GM23338 (cell line): Measurements from ENCODE around the gene TTLL8. TPM values are rescaled to one million over a fixed set of nuclear protein-coding genes. Genes with fewer than 3 reads are reported as not detected.

ENCODE experiments used
- ATAC-seq: fragments of 200-7000 bp; cut with Tn5 transposase; 3 replicates; pipeline ENCODE4 v1.9.1; 2020
- DNase-seq: peaks from one replicate; pipeline ENCODE4 v3.0.0-alpha.2; 2015; ENCODE audit warnings: low spot score
- H2AFZ ChIP-seq: fragments of 200-600 bp; sonication (generic); 2 replicates; pipeline ENCODE4 v1.8.0; 2016; ENCODE audit warnings: antibody characterized with exemption, mild to moderate bottlenecking, moderate library complexity
- H3F3A ChIP-seq: fragments of 200-600 bp; sonication (generic); replicated peaks from 2 replicates; pipeline ENCODE4 v1.8.0; 2017; ENCODE audit warnings: antibody characterized with exemption, mixed run types, low read depth
- H3K27ac ChIP-seq: fragments of 200-600 bp; sonication (generic); 2 replicates; pipeline ENCODE4 v1.6.1; 2016; ENCODE audit warnings: low read depth
- H3K27me3 ChIP-seq: fragments of 200-600 bp; sonication (generic); 2 replicates; pipeline ENCODE4 v1.8.0; 2016; ENCODE audit warnings: mild to moderate bottlenecking, mixed run types, moderate library complexity; ENCODE audit not compliant: insufficient read depth
- H3K36me3 ChIP-seq: fragments of 200-600 bp; sonication (generic); 2 replicates; pipeline ENCODE4 v1.8.0; 2016; ENCODE audit warnings: mild to moderate bottlenecking; ENCODE audit not compliant: insufficient read depth
- H3K4me1 ChIP-seq: fragments of 200-600 bp; sonication (generic); 2 replicates; pipeline ENCODE4 v1.8.0; 2016; ENCODE audit warnings: mild to moderate bottlenecking, moderate library complexity; ENCODE audit not compliant: insufficient read depth
- H3K4me2 ChIP-seq: fragments of 200-600 bp; sonication (generic); 2 replicates; pipeline ENCODE4 v1.7.1; 2017; ENCODE audit warnings: mixed run types
- H3K4me3 ChIP-seq: fragments of 200-600 bp; sonication (generic); 2 replicates; pipeline ENCODE4 v1.6.1; 2016; ENCODE audit warnings: mixed run types
- H3K79me2 ChIP-seq: fragments of 200-600 bp; sonication (generic); replicated peaks from 2 replicates; pipeline ENCODE4 v1.8.0; 2017; ENCODE audit warnings: mild to moderate bottlenecking; ENCODE audit not compliant: insufficient read depth
- H3K9me2 ChIP-seq: fragments of 200-600 bp; sonication (generic); 2 replicates; pipeline ENCODE4 v1.8.0; 2017; ENCODE audit not compliant: insufficient read depth
- H4K20me1 ChIP-seq: fragments of 200-600 bp; sonication (generic); replicated peaks from 2 replicates; pipeline ENCODE4 v1.8.0; 2017; ENCODE audit warnings: mild to moderate bottlenecking; ENCODE audit not compliant: insufficient read depth
- H3K27ac Mint-ChIP-seq: 2 replicates; pipeline ENCODE4 v1.8.0; 2020; ENCODE audit warnings: inconsistent platforms, mild to moderate bottlenecking, moderate library complexity, mixed read lengths
- H3K27me3 Mint-ChIP-seq: 3 replicates; pipeline ENCODE4 v1.8.0; 2022; ENCODE audit warnings: low read depth, mild to moderate bottlenecking, moderate library complexity, mixed read lengths, inconsistent platforms; ENCODE audit not compliant: insufficient read depth, poor library complexity
- H3K36me3 Mint-ChIP-seq: 3 replicates; pipeline ENCODE4 v1.8.0; 2021; ENCODE audit warnings: low read depth, mild to moderate bottlenecking, inconsistent platforms, moderate library complexity, mixed read lengths
- H3K4me1 Mint-ChIP-seq: 3 replicates; pipeline ENCODE4 v1.8.0; 2020; ENCODE audit warnings: mild to moderate bottlenecking, inconsistent platforms, mixed read lengths
- H3K4me3 Mint-ChIP-seq: 3 replicates; pipeline ENCODE4 v1.8.0; 2021; ENCODE audit warnings: moderate library complexity, mild to moderate bottlenecking, inconsistent platforms, mixed read lengths
- H3K9me3 Mint-ChIP-seq: 3 replicates; pipeline ENCODE4 v1.8.0; 2020; ENCODE audit warnings: moderate library complexity, mild to moderate bottlenecking, inconsistent platforms, mixed read lengths
- CREB1 ChIP-seq: fragments of 250-450 bp; sonication (Bioruptor Pico); IDR thresholded peaks from 2 replicates; pipeline ENCODE4 v1.5.0; 2020; ENCODE audit warnings: low read depth, mild to moderate bottlenecking, moderate library complexity
- POLR2AphosphoS5 ChIP-seq: IDR thresholded peaks from 2 replicates; pipeline ENCODE4 v1.6.1; 2016; ENCODE audit warnings: antibody characterized with exemption, low read depth
- REST ChIP-seq: IDR thresholded peaks from one replicate; pipeline ENCODE4 v1.6.1; 2018; ENCODE audit warnings: antibody characterized with exemption; ENCODE audit not compliant: unreplicated experiment
- STAT1 ChIP-seq: IDR thresholded peaks from one replicate; pipeline ENCODE4 v1.6.1; 2016; ENCODE audit warnings: antibody characterized with exemption; ENCODE audit not compliant: unreplicated experiment
- ZNF114 ChIP-seq: fragments of 250-450 bp; sonication (Bioruptor Pico); IDR thresholded peaks from 2 replicates; pipeline ENCODE4 v1.5.0; 2020; ENCODE audit warnings: mild to moderate bottlenecking, moderate library complexity
- ZNF331 ChIP-seq: fragments of 250-450 bp; sonication (Bioruptor Pico); IDR thresholded peaks from 2 replicates; pipeline ENCODE4 v1.5.0; 2020; ENCODE audit warnings: low read depth, mild to moderate bottlenecking, moderate library complexity
- ZNF462 ChIP-seq: fragments of 250-450 bp; sonication (Bioruptor Pico); IDR thresholded peaks from 2 replicates; pipeline ENCODE4 v1.5.0; 2020; ENCODE audit warnings: mild to moderate bottlenecking, moderate library complexity
- polyA plus RNA-seq: library from polyadenylated mRNA; unstranded; fragments of >200 nt; fragmentation: Nextera tagmentation; extraction: Ambion mirVana; gene quantifications from 2 replicates; pipeline ENCODE4 v1.2.1, GENCODE V29; 2016
- total RNA-seq: library from RNA; depleted of rRNA; stranded (reverse); fragments of >200 nt; shearing (Covaris generic); gene quantifications from 2 replicates; pipeline ENCODE4 v1.2.3, GENCODE V29; 2014

Gene TTLL8
- total and polyA plus RNA-seq, 2 experiments from 2014 or later, result not detected

- no peak for TF ChIP-seq ZNF114 (CRISPR knock-in tag)
- no peak for TF ChIP-seq STAT1
- TF ChIP-seq CREB1 (CRISPR knock-in tag), result no peak
- no peak for TF ChIP-seq ZNF462 (CRISPR knock-in tag)
- Histone ChIP-seq H3K4me3 (no peak overlapping the region), H2AFZ (peak overlapping the region; percentile 63; the same call in 1 of the 2 replicates)
Observed at GRCh38 chr22:50083462-50084079, 25.5 kb upstream of the TTLL8 start.

GRCh38 chr22:50082961-50083461 lies 24.9 kb upstream of the TTLL8 start:
- 0 out of 2 replicates have a peak overlapping the region, but pooled peaks have one; percentile 5 for H3K27ac Mint-ChIP-seq
- TF ChIP-seq ZNF331 (no peak), REST (no peak), POLR2AphosphoS5 (no peak)

More at GRCh38 chr22:50083462-50084079, 25.5 kb upstream of the TTLL8 start:
- peaks cover 18% of the 10 kb centered on the region for H3K27me3 Mint-ChIP-seq
- ATAC-seq (no peak), DNase-seq (no peak)
- Histone ChIP-seq H3K9me2 (no peaks in the 10 kb centered on the region), H4K20me1 (no peaks in the 10 kb centered on the region), H3K4me1 (no peaks in the 10 kb centered on the region; the same call in 1 of the 2 replicates), H3K27ac (no peak overlapping the region), H3K27me3 (no peaks in the 10 kb centered on the region), H3K36me3 (no peaks in the 10 kb centered on the region), H3F3A (no peaks in the 10 kb centered on the region), H3K4me2 (no peak overlapping the region), H3K79me2 (no peaks in the 10 kb centered on the region)
- H3K27ac Mint-ChIP-seq, result no peak overlapping the region
- no peaks in the 10 kb centered on the region for H3K36me3 Mint-ChIP-seq
- no peaks in the 10 kb centered on the region for H3K9me3 Mint-ChIP-seq
- H3K4me3 Mint-ChIP-seq, result no peak overlapping the region
- H3K4me1 Mint-ChIP-seq, result peaks cover 10% of the 10 kb centered on the region

More at GRCh38 chr22:50082961-50083461, 24.9 kb upstream of the TTLL8 start:
- Histone ChIP-seq H3K4me3 (no peak overlapping the region), H2AFZ (peak overlapping the region; percentile 63; the same call in 1 of the 2 replicates), H3K27me3 (no peaks in the 10 kb centered on the region), H3K36me3 (no peaks in the 10 kb centered on the region), H3K79me2 (no peaks in the 10 kb centered on the region), H3K27ac (no peak overlapping the region), H3K4me2 (no peak overlapping the region), H3F3A (no peaks in the 10 kb centered on the region), H3K9me2 (no peaks in the 10 kb centered on the region), H4K20me1 (no peaks in the 10 kb centered on the region), H3K4me1 (no peaks in the 10 kb centered on the region; the same call in 1 of the 2 replicates)
- DNase-seq (no peak), ATAC-seq (no peak)
- Mint-ChIP-seq H3K27me3 (peaks cover 18% of the 10 kb centered on the region), H3K4me1 (peaks cover 10% of the 10 kb centered on the region), H3K4me3 (no peak overlapping the region), H3K9me3 (no peaks in the 10 kb centered on the region), H3K36me3 (no peaks in the 10 kb centered on the region)
